Activated CD8-positive, alpha-beta memory T cell treated with anti-CD3 and anti-CD28 coated beads for 36 hours (primary cell): ENCODE data around the gene GRM5. TPM values are rescaled to one million over a fixed set of nuclear protein-coding genes. Genes with fewer than 3 reads are reported as not detected.
"Not testable (repeated sequence)": the region's sequence is repeated elsewhere in the genome, so short reads cannot be mapped to it uniquely, and the experiment has no call there.

Experiments used
- CTCF ChIA-PET: fragments of 350-600 bp; sonication (Branson Sonifier 250); formaldehyde crosslinking; loops from one replicate; lab custom pipeline; 2021; ENCODE audit warnings: antibody characterized with exemption; lab: Charles Lee
- POLR2A ChIA-PET: fragments of 350-600 bp; sonication (Branson Sonifier 250); formaldehyde crosslinking; loops from one replicate; lab custom pipeline; 2021; ENCODE audit warnings: antibody characterized with exemption; lab: Charles Lee
- total RNA-seq, 2 experiments: library from RNA; stranded (reverse); gene quantifications; one replicate each; pipeline ENCODE4 v1.2.3, GENCODE V29; 2021

Gene GRM5
- total RNA-seq, 2 experiments from 2014 or later: not detected

DNA sequence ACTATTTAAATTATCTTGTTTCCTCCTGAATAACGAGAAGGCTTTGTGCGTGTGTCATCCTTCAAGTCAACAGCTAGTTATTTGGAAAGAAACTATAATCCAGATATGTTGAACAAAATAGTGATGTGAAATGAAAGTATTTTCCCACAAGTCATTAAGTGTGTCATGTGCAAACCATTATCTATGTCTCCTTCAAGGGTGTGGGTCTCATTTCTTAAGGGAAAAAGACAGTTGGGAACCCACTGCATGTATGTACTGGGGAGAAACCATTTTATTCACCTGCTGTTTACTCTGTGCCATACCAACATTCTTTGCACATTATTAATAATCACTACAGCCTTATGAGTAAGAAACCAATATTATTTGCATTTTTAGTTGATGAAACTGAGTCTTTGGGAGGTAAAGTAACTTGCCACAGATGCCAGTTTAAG, 582.9 kb downstream of the GRM5 start:
- CTCF ChIA-PET: no interaction called here
- POLR2A ChIA-PET: no interaction called here

DNA sequence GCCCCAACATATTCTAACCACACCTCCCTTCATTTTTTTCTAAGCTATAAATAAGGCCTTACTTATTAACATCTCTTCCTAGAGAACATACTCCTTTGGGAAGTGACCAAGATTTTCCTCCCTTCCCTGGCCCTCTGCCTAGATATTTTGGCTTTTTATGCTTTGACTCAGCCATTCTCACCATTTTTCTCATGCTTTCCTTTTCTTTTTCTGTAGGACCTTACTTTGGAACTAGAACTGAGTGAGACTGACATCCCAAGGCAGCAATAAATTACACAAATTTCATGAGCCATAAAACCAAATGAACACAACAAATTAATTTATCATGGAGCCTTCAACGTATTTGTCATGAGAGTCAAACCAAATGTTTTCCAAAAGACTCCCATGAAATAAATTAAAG, 585.6 kb downstream of the GRM5 start:
- CTCF ChIA-PET: no interaction called here
- POLR2A ChIA-PET: no interaction called here

DNA sequence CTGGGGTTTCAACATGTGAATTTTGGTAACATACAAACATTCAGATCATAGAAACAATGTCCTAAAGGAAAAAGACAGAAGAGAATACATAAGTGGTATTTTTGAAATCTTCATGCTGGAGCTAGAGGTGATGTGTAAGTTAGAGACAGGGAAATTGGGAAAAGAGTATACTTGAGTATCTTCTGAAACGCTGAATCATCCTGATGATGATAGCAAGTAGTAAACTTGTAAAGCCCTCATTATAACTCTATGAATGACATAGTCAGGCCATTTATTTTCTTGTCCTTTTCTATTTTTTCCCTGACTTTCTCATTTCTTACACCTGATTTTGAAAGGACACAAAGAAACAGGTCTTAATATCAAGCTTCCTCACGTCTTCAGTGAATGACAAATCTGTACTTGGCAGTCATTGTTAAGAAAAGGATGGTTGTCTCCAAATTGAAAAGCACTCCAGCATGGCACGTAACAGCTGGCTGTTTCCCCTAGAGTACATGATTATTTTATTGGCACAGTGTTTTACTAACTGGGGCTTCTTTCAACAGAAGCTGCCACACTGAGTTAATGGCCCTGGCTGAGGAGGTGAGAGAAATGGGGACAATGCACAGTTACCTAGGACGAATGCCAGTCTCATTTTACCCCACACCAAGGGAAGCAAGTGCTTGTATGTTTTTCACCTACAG, 587.5 kb downstream of the GRM5 start:
- POLR2A ChIA-PET: no interaction called here
- CTCF ChIA-PET: interaction anchor here (0.6 to 1.8 kb wide), 2 partner anchors 66 to 142 kb away, joined by 3 to 4 read pairs; no protein-coding TSS in a partner anchor

DNA sequence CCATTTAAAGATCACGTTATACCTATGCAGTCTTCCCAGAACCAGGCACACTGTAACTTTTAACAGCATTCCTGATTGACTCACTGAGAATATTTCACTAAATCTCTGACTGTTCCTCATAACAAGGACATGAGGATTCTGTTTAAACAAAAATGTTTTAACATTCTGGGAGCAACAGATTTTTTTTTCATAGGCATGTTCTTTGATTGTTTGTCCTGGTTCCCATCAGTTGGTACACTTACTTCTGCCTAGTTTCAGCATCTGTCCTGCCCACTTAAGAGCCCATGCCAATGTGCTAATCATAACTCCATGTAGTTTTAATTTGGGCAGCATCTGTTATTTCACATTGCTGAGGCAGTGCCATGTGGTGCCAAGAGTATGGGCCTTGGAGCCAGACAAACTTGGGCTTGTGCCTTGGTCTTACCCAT, 589.8 kb downstream of the GRM5 start:
- ChIA-PET CTCF (no interaction called here), POLR2A (no interaction called here)

DNA sequence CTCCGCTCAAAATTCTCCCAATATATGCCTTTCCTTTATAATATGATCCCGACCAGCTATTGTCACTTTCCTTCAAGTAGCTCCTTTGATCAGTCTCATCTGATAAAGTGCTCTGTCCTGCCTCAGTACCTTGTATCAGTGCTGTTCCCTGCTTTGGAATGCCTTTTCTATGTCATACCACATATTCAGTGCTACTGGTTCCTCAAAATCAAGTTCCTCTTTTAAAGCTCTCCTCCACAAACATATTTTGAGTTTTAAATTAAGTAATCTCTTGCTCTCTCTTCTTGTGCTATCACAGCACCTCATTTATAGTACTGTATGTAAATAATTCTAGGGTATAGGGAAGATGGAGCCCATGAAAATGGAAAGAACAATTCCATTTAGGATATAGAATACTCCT, 591.1 kb downstream of the GRM5 start:
- ChIA-PET CTCF (no interaction called here), POLR2A (no interaction called here)

DNA sequence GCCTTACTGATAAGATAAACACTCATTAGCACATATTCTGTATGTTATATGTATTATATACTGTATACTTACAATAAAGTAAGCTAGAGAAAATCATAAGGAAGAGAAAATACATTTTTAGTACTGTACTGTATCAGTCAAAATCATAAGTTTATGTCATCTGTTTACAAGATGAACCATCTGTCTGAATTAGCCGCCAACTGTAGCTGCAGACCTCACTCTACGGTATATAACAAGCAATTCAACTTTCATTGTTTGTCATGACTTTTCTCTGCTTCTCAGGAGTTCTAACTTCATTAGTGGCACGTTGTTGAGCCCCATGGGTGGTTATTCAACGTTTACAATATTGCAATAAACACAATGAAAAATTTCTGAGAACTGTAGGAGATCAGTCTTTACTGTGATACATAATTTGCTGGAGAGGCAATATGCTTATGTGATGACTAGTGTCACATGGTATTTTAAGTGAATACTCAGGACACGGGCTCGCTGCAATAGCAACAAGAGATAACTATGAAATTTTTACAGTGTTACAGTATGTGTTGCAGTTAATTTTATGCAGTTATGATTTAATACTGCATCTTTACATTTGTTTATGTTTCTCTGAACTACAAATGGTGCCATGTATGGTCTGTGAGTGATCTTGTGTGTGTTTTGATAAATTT, 596.1 kb downstream of the GRM5 start:
- ChIA-PET CTCF (no interaction called here), POLR2A (no interaction called here)

DNA sequence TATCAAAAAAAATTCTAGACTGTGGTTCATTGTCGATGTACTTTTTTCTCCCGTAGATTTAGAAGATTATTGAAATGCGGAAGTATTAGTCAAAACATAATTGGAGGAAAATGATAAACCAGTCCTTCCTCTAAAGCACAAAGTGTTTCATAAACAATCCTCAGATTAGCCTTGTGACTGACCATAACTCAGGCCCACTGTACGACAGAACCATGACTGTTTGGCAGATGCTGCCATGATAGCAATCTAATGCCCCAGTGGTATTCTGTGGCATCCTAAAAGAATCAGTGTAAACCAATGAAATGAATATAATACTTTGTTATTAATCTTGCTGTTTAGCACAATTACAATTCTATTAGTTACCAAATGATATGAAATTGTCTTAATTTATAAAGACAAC, 601.3 kb downstream of the GRM5 start:
- ChIA-PET POLR2A (no interaction called here), CTCF (no interaction called here)

DNA sequence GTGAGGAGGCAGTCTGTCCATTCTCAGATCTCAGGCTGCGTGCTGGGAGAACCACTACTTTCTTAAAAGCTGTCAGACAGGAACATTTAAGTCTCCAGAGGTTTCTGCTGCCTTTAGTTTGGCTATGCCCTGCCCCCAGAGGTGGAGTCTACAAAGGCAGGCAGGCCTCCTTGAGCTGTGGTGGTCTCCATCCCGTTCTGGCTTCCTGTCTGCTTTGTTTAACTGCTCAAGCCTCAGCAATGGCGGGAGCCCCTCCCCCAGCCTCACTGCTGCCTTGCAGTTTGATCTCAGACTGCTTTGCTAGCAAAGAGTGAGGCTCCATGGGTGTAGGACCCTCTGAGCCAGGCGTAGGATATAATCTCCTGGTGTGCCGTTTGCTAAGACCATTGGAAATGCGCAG, 602.5 kb downstream of the GRM5 start:
- POLR2A ChIA-PET, CTCF ChIA-PET: not testable (repeated sequence)

DNA sequence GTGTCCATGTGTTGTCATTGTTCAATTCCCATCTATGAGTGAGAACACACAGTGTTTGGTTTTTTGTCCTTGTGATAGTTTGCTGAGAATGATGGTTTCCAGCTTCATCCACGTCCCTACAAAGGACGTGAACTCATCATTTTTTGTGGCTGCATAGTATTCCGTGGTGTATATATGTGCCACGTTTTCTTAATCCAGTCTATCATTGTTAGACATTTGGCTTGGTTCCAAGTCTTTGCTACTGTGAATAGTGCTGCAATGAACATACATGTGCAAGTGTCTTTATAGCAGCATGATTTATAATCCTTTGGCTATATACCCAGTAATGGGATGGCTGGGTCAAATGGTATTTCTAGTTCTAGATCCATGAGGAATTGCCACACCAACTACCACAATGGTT, 607.7 kb downstream of the GRM5 start:
- CTCF ChIA-PET: not testable (repeated sequence)

DNA sequence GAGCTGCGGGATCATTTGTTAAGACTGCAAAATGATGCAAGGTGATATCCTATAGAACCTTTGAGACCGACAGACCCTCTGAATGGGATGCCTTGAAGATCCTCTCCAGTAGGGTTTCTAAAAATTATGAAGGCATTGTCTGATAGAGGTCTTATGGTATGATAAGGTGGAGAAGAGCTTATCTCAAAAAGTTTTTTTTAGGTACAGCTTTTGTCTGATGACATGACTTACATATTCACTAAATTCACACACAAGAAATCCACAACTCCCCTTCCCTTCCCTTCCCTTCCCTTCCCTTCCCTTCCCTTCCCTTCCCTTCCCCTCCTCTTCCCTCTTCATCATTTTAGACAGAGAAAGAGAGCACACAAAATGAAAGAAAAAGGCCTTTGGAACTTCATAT, 609.8 kb downstream of the GRM5 start:
- POLR2A ChIA-PET: no interaction called here
- CTCF ChIA-PET: interaction anchor here (0.6 kb wide), 1 partner anchor 44 kb away, joined by 4 read pairs; no protein-coding TSS in a partner anchor

More for the DNA sequence above, 607.7 kb downstream of the GRM5 start:
- POLR2A ChIA-PET: not testable (repeated sequence)

DNA sequence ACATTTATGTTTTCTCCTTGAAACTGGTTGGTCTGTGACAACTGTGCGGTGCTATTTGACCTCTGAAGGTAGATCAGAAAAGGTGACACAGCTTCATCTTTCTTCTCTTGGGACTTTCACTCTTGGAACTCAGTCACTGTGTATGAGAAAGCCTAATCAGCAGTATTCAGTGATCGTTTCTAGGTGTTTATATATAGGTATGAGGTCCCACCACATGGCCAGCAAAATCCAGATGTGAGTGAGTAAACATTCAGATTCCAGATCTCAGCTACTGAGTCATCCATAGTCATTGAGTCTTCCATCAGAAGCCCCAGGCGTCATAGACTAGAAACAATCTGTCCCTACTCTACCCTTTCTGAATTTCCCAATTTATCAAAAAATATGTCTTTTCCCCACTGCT, 610.9 kb downstream of the GRM5 start:
- ChIA-PET POLR2A (no interaction called here), CTCF (no interaction called here)

Other genes with a start within 250 kb of the GRM5 start
- not detected for gene TYR, start 111.9 kb upstream of the GRM5 start, total RNA-seq